ENCODE results near the gene ZNF211.

Gene ZNF211

GRCh38 chr19:57632987-57633831 lies at the start of gene ZNF211:
Gene ZNF211 (plus strand): TSS chr19:57633168. CDS start chr19:57633347, 179 bp downstream.
- peak; percentile 89 for DNase-seq

- DNase-seq, result peak; percentile 89
Observed at GRCh38 chr19:57583521-57584416, 49.2 kb upstream of the ZNF211 start, which contains the start of gene ZIK1. Gene ZIK1 (plus strand): TSS chr19:57584145. CDS start chr19:57584357, 212 bp downstream.

- no peak for DNase-seq
Observed at GRCh38 chr19:57587529-57587928, 45.4 kb upstream of the ZNF211 start.

- DNase-seq, result no peak
Observed at GRCh38 chr19:57599377-57599760, 33.6 kb upstream of the ZNF211 start.

GRCh38 chr19:57599761-57600383 lies 33.1 kb upstream of the ZNF211 start, which contains the start of gene ZNF530:
Gene ZNF530 (plus strand): TSS chr19:57599885. CDS start chr19:57604346, 4,461 bp downstream.
- peak; percentile 85 for DNase-seq

GRCh38 chr19:57606931-57607330 lies 26.0 kb upstream of the ZNF211 start:
- DNase-seq, result no peak

- DNase-seq, result no peak
Observed at GRCh38 chr19:57611113-57611512, 21.9 kb upstream of the ZNF211 start.

GRCh38 chr19:57613941-57614743 lies 18.8 kb upstream of the ZNF211 start, which contains the start of gene ZNF134:
Gene ZNF134 (plus strand): TSS chr19:57614242. CDS start chr19:57619469, 5,227 bp downstream.
- DNase-seq, result peak; percentile 87

- no peak for DNase-seq
Observed at GRCh38 chr19:57615346-57615745, 17.6 kb upstream of the ZNF211 start.

GRCh38 chr19:57620673-57621348 lies 12.2 kb upstream of the ZNF211 start:
- DNase-seq, result no peak

- no peak for DNase-seq
Observed at GRCh38 chr19:57623091-57623490, 9.9 kb upstream of the ZNF211 start.

GRCh38 chr19:57633832-57634131 lies 814 bp downstream of the ZNF211 start:
- no peak for DNase-seq

GRCh38 chr19:57637379-57637778 lies 4.4 kb downstream of the ZNF211 start:
- DNase-seq, result no peak

- DNase-seq, result no peak
Observed at GRCh38 chr19:57641715-57642234, 8.8 kb downstream of the ZNF211 start.

- DNase-seq, result no peak
Observed at GRCh38 chr19:57642396-57643046, 9.6 kb downstream of the ZNF211 start.

GRCh38 chr19:57643734-57644133 lies 10.8 kb downstream of the ZNF211 start:
- no peak for DNase-seq

GRCh38 chr19:57648331-57649003 lies 15.5 kb downstream of the ZNF211 start:
- DNase-seq, result peak; percentile 66

GRCh38 chr19:57651654-57651996 lies 18.7 kb downstream of the ZNF211 start:
- DNase-seq, result no peak

- no peak for DNase-seq
Observed at GRCh38 chr19:57653689-57654088, 20.7 kb downstream of the ZNF211 start.

- no peak for DNase-seq
Observed at GRCh38 chr19:57655443-57655842, 22.5 kb downstream of the ZNF211 start.

Data from NCI-H1694 (cell line).